ENCODE data around the gene EIF3M. TPM values are rescaled to one million over a fixed set of nuclear protein-coding genes. Genes with fewer than 3 reads are reported as not detected.

EIF3M gene
- total RNA-seq, 1 donor from 2014 or later: 149 TPM

Other genes with a start within 250 kb of the EIF3M start
- not detected for gene WT1, start 148.3 kb upstream of the EIF3M start, total RNA-seq
- gene CCDC73, start 210.8 kb downstream of the EIF3M start, total RNA-seq: not detected
- 3.0 TPM for gene PRRG4, start 246.1 kb downstream of the EIF3M start, total RNA-seq

Measured in ascending aorta (tissue), 1 donor.